Measurements from ENCODE around the gene U2SURP.

DNA sequence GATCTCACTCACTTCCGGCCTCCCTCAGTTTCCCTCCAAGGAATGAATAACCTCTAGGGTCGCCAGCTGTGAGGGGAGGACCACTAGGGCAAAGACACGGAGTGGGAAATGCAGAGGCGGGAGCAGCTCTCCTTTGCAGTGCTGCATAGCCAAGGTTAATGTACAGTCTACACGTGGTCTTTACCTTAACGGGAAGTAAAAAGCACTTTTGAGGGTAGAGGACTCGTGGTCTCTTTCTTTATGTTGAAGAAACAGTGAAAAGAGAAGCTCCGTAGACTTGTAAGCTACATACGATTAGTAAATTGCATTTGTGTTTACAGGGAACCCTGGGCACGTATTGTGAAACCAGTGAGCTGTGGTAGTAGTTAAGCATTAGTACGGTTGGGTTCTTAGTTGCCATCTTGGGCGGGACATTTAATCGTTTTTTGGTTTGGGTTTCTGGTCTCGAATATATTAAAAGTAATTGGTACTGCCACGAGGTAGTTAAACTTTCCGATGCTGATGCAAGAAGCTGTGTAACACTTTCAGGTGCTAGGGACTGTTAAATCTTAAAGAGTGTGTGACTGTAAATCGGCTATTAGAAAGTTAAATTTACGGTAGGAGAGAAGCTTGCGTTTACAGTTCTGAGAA is 828 bp downstream of the U2SURP start:
- TF ChIP-seq POLR2A (IDR thresholded peaks at IDR 0.05; ENCODE audit: low read length) (no peak), GATA1 (IDR thresholded peaks at IDR 0.05; ENCODE audit: low read depth, low read length) (no peak)

Data from erythroblast (primary cell).